ENCODE results near the gene TBCD.

Gene TBCD

GRCh38 chr17:82884970-82885353, 133.1 kb downstream of the TBCD start:
- no peak for DNase-seq (ENCODE audit: low read depth)
- no peak for TF ChIP-seq CTCF (IDR thresholded peaks at IDR 0.05; ENCODE audit: control insufficient read depth, extremely low read depth, insufficient read depth)
- H3K4me3 ChIP-seq (ENCODE audit: low read depth, low read length): no peak overlapping the region

GRCh38 chr17:82887255-82888164, 135.6 kb downstream of the TBCD start:
- DNase-seq (ENCODE audit: low read depth): no peak
- no peak for TF ChIP-seq CTCF (IDR thresholded peaks at IDR 0.05; ENCODE audit: control insufficient read depth, extremely low read depth, insufficient read depth)
- H3K4me3 ChIP-seq (ENCODE audit: low read depth, low read length): no peak overlapping the region

GRCh38 chr17:82888583-82889495, 137.0 kb downstream of the TBCD start:
- peak overlapping the region; percentile 32 for H3K4me3 ChIP-seq (ENCODE audit: low read depth, low read length)
- no peak for TF ChIP-seq CTCF (IDR thresholded peaks at IDR 0.05; ENCODE audit: control insufficient read depth, extremely low read depth, insufficient read depth)
- DNase-seq (ENCODE audit: low read depth): peak; percentile 97

- peak; percentile 99 for DNase-seq (ENCODE audit: low read depth)
- TF ChIP-seq CTCF (IDR thresholded peaks at IDR 0.05; ENCODE audit: control insufficient read depth, extremely low read depth, insufficient read depth): no peak
- peak overlapping the region; percentile 32 for H3K4me3 ChIP-seq (ENCODE audit: low read depth, low read length)
Measured at GRCh38 chr17:82889496-82890338, 137.9 kb downstream of the TBCD start.

GRCh38 chr17:82890339-82890730, 138.5 kb downstream of the TBCD start:
- peak overlapping the region; percentile 32; the same call in 1 of the 2 replicates for H3K4me3 ChIP-seq (ENCODE audit: low read depth, low read length)
- TF ChIP-seq CTCF (IDR thresholded peaks at IDR 0.05; ENCODE audit: control insufficient read depth, extremely low read depth, insufficient read depth): no peak
- DNase-seq (ENCODE audit: low read depth): no peak

GRCh38 chr17:82890926-82891678, 139.2 kb downstream of the TBCD start:
- no peak overlapping the region for H3K4me3 ChIP-seq (ENCODE audit: low read depth, low read length)
- TF ChIP-seq CTCF (IDR thresholded peaks at IDR 0.05; ENCODE audit: control insufficient read depth, extremely low read depth, insufficient read depth): no peak
- no peak for DNase-seq (ENCODE audit: low read depth)

Measured in LNCaP clone FGC (cell line).